BE2C (cell line): ENCODE measurements around the gene CFAP70.
A peak's percentile ranks its signal among the peaks of the same experiment; 100 is the strongest.
"Not testable (repeated sequence)": the region's sequence is repeated elsewhere in the genome, so short reads cannot be mapped to it uniquely, and the experiment has no call there.

ENCODE experiments used
- DNase-seq: peaks from one replicate; pipeline ENCODE4 v3.0.0-alpha.2; 2020
- H3K27me3 ChIP-seq: fragments of 250-450 bp; sonication (Bioruptor Pico); 2 replicates; pipeline ENCODE4 v1.5.1; 2020; ENCODE audit warnings: mild to moderate bottlenecking
- H3K36me3 ChIP-seq: fragments of 250-450 bp; sonication (Bioruptor Pico); 2 replicates; pipeline ENCODE4 v1.5.1; 2020; ENCODE audit warnings: mild to moderate bottlenecking
- H3K4me1 ChIP-seq: fragments of 250-450 bp; sonication (Bioruptor Pico); 2 replicates; pipeline ENCODE4 v1.5.1; 2020
- H3K4me3 ChIP-seq: 2 replicates; pipeline ENCODE4 v1.5.1; 2011; ENCODE audit warnings: low read depth, low read length
- H3K9me3 ChIP-seq: fragments of 250-450 bp; sonication (Bioruptor Pico); 2 replicates; pipeline ENCODE4 v1.5.1; 2020
- TF ChIP-seq, protein P1 (sequence below): IDR thresholded peaks from 2 replicates; pipeline ENCODE4 v1.5.1; 2012; ENCODE audit warnings: mild to moderate bottlenecking, low read depth, low read length

The CFAP70 gene

GRCh38 chr10:73401636-73402035, 43.0 kb upstream of the CFAP70 start:
- Histone ChIP-seq H3K9me3 (no peaks in the 10 kb centered on the region), H3K4me1 (no peaks in the 10 kb centered on the region), H3K36me3 (no peaks in the 10 kb centered on the region), H3K4me3 (no peak overlapping the region), H3K27me3 (no peaks in the 10 kb centered on the region)
- no peak for DNase-seq
- TF ChIP-seq, protein P1, sequence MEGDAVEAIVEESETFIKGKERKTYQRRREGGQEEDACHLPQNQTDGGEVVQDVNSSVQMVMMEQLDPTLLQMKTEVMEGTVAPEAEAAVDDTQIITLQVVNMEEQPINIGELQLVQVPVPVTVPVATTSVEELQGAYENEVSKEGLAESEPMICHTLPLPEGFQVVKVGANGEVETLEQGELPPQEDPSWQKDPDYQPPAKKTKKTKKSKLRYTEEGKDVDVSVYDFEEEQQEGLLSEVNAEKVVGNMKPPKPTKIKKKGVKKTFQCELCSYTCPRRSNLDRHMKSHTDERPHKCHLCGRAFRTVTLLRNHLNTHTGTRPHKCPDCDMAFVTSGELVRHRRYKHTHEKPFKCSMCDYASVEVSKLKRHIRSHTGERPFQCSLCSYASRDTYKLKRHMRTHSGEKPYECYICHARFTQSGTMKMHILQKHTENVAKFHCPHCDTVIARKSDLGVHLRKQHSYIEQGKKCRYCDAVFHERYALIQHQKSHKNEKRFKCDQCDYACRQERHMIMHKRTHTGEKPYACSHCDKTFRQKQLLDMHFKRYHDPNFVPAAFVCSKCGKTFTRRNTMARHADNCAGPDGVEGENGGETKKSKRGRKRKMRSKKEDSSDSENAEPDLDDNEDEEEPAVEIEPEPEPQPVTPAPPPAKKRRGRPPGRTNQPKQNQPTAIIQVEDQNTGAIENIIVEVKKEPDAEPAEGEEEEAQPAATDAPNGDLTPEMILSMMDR, result no peak

- TF ChIP-seq, protein P1, result no peak
- Histone ChIP-seq H3K4me1 (no peaks in the 10 kb centered on the region), H3K36me3 (peaks cover 19% of the 10 kb centered on the region), H3K9me3 (no peaks in the 10 kb centered on the region), H3K27me3 (no peaks in the 10 kb centered on the region), H3K4me3 (no peak overlapping the region)
- no peak for DNase-seq
Measured at GRCh38 chr10:73399063-73399462, 40.4 kb upstream of the CFAP70 start.

DNA sequence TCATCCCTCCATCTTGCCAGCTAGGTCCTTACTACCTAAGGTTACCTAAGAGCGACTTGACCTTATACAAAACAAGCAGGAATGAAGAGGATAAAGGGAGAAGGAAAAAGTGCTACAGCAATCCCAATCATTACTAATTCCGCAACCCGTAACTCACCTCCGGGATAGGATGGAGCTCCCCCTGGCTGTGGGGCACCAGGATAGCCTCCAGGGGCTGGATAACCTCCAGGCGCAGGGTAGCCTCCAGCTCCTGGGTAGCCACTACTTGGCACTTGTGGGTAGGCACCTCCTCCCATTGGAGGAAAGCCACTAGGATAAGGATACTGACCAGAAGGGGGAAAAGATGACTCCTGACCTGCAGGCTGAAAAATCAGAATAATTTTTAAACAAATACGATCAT, 39.4 kb upstream of the CFAP70 start:
- TF ChIP-seq, protein P1, result peak; percentile 29; the same call in 1 of the 2 replicates
- Histone ChIP-seq H3K9me3 (no peaks in the 10 kb centered on the region), H3K36me3 (peaks cover 19% of the 10 kb centered on the region), H3K4me3 (no peak overlapping the region), H3K27me3 (no peaks in the 10 kb centered on the region), H3K4me1 (no peaks in the 10 kb centered on the region)
- no peak for DNase-seq

DNA sequence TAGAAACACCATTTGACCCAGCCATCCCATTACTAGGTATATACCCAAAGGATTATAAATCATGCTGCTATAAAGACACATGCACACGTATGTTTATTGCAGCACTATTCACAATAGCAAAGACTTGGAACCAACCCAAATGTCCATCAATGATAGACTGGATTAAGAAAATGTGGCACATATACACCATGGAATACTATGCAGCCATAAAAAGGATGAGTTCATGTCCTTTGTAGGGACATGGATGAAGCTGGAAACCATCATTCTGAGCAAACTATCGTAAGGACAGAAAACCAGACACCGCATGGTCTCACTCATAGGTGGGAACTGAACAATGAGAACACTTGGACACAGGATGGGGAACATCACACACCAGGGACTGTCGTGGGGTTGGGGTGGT, 35.7 kb upstream of the CFAP70 start:
- DNase-seq, H3K9me3 ChIP-seq, H3K27me3 ChIP-seq, H3K4me1 ChIP-seq, H3K4me3 ChIP-seq: not testable (repeated sequence)
- H3K36me3 ChIP-seq, result peaks cover 23% of the 10 kb centered on the region

DNA sequence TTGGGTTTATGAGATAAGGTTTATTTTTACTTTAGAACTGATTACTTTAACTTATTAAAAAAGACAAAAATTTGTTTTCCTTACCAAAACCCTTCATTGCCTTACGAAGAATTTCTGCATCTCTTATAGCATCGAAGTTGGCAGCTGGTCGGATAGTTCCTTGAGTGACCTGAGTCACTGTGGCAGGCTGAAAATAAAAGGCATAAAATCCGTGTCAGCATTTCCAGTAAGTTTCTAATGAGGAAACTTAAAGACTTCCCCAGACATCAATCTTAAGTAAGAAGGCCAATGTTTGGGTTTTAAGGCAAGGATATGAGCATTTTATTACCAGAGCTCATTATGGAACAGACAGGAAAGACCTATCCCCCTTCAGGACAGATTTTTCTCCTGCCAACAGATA, 29.6 kb upstream of the CFAP70 start:
- Histone ChIP-seq H3K4me3 (no peak overlapping the region), H3K4me1 (no peaks in the 10 kb centered on the region), H3K27me3 (no peaks in the 10 kb centered on the region), H3K36me3 (peaks cover 17% of the 10 kb centered on the region), H3K9me3 (no peaks in the 10 kb centered on the region)
- TF ChIP-seq, protein P1, result no peak
- no peak for DNase-seq

DNA sequence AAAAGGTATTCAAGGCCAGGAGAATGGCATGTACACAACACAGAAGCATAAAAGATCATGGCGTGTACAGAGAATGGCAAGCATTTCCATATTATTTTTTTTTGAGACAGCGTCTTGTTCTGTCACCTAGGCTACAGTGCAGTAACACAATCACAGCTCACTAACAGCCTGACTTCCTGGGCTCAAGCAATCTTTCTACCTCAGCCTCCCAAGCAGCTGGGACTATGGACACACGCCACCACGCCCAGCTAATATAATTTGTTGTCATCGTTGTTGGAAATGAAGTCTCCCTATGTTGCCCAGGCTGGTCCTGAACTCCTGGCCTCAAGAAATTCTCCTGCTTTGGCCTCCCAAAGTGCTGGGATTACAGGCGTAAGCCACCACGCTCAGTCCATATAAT, 27.9 kb upstream of the CFAP70 start:
- no peaks in the 10 kb centered on the region for H3K4me1 ChIP-seq
- no peak for DNase-seq
- no peaks in the 10 kb centered on the region for H3K9me3 ChIP-seq
- H3K27me3 ChIP-seq, result no peaks in the 10 kb centered on the region
- no peak overlapping the region for H3K4me3 ChIP-seq
- H3K36me3 ChIP-seq, result peaks cover 25% of the 10 kb centered on the region
- TF ChIP-seq, protein P1, result no peak
